HG03342 (cell line): Measurements from ENCODE around the gene ZNF575.
A peak's percentile ranks its signal among the peaks of the same experiment; 100 is the strongest.
"Not testable (repeated sequence)": the region's sequence is repeated elsewhere in the genome, so short reads cannot be mapped to it uniquely, and the experiment has no call there.

Experiments used
- ATAC-seq: cut with Tn5 transposase; IDR thresholded peaks from one replicate; pipeline ENCODE4 v1.9.1; 2021; ENCODE audit warnings: mild to moderate bottlenecking, moderate library complexity; ENCODE audit not compliant: unreplicated experiment

ZNF575 gene

DNA sequence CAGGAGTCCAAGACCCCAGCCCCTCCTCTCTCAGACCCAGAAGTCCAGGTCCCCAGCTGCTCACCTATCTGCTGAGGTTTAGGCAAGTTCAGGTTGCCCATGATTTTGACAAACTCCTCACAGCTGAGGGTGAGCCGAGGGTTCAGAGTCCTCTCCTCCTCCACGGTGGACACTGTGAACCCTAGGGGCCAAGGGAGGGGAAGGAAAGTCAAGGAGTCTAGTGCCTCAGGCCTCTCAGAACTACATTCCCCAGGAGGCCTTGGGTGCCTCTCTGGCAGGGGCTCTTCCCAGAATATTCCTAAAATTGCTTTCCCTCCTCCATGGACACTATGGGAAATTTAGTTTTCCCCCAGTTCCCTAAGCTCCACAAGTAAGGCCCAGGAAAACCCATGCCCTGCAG, 25.1 kb upstream of the ZNF575 start:
- ATAC-seq: no peak

DNA sequence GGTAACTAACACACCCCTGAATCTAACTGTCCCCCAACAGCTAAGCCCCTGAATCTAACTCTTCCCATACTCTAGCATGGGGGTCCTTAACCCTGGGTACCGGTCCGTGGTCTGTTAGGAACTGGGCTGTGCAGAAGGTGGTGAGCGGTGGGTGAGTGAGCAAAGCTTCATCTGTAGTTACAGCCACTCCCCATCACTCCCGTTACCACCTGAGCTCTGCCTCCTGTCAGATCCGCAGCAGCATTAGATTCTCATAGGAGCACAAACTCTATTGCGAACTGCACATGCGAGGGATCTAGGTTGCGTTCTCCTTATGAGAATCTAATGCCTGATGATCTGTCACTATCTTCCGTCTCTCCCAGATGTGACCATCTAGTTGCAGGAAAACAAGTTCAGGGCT, 22.3 kb upstream of the ZNF575 start:
- ATAC-seq: no peak

DNA sequence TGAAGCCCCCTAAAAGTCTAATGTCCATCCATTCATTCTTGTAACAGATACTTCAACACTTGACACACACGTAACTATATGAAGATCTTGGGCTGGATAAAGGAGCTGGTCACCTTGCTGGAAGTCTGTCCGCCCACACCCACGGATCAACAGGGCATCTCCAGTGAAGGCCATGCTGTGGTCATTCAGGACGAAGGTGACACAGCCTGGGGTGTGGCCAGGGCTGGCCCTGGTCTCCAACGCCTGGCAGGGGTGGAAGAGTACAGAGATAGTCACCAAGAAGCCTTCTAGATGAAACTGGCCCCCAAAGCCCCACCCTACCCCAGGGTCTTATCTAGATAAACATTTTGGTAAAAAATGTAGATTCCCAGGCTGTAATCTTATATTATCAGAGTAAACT, 21.7 kb upstream of the ZNF575 start:
- ATAC-seq: no peak

DNA sequence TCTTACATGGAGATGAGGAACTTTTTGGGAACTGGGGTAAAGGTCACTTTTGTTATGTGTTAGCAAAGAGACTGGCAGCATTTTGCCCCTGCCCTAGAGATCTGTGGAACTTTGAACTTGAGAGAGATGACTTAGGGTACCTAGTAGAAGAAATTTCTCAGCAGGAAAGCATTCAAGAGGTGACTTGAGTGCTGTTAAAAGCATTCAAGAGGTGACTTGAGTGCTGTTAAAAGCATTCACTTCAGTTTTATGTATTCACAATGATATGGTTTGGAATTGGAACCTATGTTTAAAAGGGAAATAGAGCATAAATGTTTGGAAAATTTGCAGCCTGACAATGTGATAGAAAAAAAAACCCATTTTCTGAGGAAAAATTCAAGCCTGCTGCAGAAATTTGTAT, 20.6 kb upstream of the ZNF575 start:
- ATAC-seq: not testable (repeated sequence)

DNA sequence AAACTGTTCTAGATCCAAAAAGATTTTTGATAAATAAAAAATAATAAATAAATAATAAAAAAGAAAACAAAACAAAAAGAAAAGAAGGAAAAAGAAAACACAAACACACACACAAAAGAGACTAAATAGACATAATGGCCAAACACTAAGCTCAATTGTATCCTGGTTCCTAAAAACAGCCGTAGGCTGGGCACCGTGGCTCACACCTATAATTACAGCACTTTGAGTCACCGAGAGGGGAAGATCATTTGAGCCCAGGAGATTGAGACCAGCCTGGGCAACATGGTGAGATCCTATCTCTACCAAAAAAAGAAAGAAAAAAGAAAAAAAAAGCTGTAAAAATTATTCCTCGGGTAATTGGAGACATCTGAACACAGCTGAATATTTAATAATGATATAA, 14.9 kb upstream of the ZNF575 start:
- no peak for ATAC-seq

DNA sequence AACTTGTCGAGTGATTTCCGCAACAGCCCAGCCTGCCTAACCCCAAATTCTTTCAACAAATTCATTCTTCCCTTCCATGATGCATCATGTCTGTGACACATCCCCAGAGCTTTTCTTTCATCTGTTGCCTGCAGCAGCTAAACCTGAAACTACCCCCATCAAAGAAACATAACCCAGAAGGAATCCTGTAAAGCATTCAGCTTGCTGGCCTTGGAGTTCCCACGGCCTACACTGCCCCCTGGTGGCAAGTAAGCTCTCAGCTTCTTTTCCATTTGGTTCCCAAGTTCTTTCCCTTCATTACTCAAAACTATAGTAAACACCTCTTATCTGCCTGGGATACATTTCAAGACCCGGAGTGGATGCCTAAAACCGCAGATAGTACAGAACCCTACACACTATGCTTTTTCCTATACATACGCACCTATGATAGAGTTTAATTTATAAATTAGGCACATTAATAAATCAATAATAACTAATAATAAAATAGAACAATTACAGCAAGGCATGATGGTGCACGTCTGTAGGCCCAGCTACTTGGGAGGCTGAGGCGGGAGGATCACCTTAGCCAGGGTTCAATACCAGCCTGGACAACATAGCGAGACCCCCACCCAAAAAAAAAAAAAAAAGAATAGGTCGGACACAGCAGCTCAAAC, 13.4 kb upstream of the ZNF575 start:
- no peak for ATAC-seq

DNA sequence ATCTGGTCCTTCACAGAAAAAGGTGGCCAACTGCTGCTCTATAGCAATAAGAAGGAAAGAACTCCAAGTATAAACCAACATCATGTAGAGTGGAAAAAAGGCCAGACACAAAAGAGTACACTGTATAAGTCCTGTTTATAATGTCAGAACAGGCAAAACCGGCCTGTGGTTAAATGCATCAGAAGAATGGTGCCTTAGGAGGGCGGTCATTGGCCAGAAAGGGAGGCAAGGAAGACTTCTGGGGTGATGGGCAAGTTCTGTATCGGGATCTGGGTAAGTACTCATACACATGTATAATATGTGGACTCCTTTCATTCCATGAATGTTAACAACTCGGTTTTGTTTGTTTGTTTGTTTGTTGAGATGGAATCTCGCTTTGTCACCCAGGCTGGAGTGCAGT, 10.1 kb upstream of the ZNF575 start:
- ATAC-seq: no peak

DNA sequence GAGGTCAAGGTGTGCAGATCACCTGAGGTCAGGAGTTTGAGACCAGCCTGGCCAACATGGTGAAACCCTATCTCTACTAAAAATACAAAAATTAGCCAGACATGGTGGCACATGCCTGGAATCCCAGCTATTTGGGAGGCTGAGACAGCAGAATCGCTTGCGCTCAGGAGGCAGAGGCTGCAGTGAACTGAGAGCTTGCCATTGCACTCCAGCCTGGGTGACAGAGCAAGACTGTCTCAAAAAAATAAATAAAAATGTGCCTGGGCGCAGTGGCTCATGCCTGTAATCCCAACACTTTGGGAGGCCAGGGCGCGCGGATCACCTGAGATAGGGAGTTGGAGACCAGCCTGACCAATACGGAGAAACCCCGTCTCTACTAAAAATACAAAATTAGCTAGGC, 9.3 kb upstream of the ZNF575 start:
- not testable (repeated sequence) for ATAC-seq

DNA sequence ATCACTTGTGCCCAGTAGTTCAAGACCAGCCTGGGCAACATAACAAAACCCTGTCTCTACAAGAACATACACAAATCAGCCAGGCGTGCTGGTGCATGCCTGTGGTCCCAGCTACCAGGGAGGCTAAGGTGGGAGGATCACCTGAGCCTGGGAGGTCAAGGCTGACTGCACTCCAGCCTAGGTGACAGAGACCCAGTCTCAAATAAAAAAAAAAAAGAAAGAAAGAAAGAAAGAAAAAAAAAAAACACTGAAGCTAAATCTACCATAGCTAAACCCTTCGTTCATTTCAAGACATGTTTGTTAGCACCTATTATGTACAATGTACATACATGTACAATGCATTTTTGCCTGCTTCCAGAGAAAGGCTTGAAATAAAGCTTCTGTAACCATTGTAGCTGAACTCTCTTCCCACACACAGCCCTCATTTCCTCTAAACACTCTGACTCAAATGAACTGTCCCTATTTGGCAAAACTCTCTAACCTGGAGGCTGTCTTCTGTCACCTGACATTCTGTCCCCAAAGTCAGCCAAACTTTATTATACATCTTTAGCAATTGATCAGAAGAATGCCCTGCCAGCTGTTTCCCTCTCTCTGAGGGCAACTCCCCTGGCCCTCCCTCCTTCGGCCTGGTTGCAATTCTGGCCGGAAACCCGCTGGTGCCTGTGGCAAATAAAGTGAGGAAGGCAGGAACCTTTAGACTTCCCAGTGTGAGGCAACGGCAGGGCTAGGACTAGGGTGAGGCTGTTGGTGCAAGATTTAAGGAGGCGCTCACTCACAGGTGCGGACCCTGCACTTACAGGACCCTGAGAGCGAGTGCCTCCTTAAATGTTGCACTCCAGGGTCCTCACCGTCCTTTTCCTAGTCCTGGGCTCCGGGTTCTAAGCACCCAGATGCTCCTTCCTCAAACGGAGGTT, 7.8 kb upstream of the ZNF575 start:
- ATAC-seq: peak; percentile 41

DNA sequence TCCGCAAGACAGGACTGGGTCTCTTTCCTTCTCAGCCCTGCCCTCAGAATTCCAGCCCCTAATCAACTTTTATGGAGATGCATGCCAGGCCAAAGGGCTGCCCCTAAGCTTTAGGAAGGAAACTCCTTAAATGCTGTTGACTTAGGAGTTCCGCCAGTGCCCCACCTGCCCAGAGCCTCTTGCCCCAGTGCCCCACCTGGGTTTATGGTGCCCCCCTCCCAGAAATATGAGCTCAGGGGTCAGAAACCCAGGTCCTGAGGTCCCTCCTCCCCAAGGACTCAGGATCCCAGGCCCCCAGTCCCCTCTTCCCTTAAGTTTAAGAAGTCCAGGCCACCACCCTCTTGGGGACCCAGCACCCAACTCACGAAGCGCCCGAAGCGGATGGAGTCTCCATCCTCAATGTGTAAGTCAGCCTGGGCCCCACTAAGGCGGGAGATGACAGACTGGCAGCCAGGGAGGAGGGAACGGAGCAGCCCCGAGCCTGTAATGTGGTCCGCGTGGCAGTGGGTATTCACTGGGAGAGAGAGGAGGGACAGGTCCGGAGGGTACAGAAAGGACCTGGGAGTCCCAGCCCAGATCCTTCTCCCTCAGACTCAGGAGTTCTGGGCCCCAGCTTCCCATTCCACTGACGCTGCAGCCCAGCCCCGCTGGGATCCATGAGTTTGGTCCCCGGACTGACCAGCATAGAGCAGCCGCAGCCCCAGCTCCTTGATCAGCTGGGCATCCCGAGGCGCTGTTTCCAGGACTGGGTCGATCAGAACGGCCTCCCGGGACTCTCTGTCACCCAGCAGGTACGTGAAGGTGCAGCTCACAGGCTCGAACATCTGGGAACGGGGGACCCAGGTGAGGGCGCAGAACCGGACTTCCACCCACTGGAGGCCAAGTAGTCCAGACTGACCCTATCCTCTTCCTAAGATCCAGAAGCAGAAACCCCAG, 6.9 kb upstream of the ZNF575 start:
- ATAC-seq: no peak

DNA sequence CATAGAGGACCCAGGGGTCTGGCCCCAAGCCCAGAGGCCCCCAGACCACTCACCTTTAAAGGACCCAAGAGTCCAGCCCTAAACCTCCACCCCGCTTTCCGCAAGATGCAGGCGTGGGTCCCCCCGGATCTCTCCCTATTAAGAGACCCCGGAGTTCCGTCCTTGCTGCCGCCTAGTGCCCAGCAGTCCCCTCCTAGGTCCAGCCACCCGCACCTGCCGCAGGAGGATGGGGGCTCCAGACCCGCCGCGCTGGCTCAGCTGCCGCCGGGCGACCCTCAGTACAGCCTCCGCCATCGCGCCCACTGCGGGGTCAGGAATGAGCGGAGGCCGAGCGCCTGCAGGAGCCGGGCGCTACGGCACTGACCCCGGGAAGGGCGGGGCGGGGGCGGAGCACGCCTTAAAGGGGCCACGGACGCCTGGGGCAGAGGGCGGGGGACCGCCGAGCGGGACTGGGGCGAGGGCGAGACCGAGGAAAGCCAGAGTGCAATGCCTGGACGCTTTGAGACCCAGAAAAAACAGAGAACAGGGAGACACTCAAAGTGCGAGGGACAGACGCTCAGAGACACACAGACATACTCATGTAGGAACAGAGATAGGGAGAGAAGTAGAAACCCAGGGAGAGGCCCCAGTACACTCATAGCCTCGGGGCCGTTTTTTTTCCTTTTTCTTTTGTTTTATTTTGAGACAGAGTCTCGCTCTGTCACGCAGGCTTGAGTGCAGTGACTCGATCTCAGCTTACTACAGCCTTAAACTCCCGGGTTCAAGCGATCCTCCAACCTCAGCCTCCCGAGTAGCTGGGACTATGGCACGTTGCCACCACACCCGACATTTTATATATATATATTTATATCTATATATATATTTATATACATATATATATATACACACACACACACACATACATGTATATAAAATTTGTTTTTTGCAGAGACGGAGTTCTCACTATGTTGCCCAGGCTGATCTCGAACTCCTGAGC, 5.8 kb upstream of the ZNF575 start, which contains the start of gene ETHE1:
Gene ETHE1 (minus strand): TSS at position 318 of the 976 bp plus-strand sequence. CDS start 24 bp downstream, at position 294.
- ATAC-seq: peak; percentile 51

DNA sequence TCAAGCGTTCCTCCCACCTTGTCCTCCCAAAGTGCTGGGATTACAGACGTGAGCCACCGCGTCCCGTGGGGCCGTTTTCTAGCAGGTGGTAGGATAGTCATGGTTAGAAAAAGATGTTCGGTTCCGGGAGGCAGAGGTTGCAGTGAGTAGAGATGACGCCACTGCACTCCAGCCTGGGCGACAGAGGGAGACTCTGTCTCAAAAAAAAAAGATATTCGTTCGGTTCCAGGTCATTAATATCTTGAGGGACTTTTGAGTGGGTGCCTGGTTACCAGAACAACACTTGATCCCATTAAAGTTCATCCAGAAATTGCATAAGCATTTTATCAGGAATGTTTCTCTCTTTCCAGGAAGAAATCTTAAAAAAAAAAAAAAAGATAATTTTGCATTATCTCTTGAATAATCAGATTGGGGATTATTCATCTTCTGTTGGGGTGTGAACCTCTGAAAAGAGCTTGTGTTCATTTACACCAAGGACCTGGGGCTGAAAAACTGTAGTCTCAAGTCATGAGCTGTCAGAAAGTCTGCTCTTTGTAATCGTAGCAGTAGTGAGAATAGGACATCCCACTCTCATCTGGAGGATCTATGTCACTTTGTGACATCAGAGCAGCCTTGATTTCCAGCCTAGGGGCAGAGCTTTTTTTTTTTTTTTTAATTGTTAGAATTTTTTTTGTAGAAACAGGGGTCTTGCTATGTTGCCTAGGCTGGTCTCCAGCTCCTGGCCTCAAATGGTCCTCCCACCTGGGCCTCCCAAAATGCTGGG, 4.9 kb upstream of the ZNF575 start:
- no peak for ATAC-seq

DNA sequence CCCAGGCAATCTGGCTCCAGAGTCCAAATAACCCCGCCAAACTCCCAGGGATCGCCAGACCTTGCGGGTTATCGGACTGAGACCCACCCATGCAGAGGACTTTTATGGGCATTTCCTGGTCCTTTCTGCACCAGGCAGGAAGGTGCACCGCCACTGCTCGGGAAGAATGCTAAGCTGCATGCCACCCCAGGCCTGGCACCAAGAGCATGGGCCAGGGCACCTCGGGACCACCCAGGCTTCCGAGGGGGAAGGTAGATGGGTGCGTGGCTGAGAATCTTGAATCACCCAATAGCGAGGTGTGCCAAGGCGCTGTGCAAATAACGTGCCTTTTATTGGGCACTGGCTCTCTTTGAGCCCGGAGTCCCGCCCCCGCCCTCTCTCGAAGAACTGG, 422 bp upstream of the ZNF575 start:
- ATAC-seq: no peak

DNA sequence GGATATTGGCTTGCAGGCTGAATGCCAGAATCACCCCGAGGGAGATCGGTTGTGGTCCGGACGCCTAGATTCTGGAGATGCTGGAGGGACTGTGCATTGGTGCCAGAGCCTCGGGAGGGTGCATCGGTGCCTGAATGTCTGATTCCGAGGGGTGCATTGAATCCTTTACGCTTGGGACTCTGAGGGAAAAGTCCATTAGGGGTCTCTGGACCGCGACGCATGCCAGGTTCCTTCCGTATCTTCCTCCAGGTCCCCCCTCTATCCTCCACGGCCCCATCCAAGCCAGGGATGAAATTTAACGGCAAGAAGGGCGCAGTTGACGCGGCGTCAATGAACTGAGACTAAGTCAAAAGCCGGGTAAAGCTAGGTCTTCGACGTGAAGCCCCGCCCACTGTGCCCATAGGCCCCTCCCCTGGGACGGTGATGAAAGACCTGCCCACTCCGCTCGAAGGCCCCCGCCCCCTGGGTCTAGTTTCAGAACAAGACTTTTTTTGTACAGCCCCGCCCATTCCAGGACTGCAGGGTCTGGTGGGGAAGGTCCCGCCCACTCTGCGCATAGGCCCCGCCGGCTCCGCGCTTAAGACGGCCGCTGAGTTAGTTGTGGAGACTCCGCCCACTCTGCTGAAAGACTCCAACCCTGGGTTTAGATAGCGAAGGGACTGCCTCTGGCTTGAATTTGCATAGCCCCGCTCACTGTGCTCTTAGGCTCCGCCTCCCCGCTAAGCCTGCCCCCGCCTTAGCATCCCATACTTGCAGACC, 737 bp downstream of the ZNF575 start:
- ATAC-seq: peak; percentile 57

DNA sequence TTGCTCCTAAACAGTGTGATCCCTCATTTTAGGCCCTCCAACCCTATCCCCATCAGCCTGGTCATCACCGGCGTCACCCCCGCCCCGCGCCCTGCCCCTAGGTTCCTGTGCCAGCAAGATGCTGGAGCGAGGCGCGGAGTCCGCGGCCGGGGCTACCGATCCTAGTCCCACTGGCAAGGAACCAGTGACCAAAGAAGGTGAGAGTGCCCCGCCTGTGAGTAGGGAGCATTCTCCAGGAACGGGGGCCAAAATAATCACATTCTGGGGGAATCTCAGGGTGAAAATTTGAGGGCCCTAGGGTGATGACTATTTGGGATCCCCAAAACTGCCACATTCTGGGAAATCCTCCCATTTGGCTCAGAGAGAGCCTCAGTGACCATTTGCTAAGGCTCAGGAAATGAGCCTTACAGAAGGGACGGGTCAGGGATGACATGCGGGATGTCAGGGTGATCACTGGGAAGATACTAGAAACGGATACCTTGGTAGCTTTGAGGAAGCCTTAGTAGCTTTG, 1.4 kb downstream of the ZNF575 start:
- no peak for ATAC-seq

DNA sequence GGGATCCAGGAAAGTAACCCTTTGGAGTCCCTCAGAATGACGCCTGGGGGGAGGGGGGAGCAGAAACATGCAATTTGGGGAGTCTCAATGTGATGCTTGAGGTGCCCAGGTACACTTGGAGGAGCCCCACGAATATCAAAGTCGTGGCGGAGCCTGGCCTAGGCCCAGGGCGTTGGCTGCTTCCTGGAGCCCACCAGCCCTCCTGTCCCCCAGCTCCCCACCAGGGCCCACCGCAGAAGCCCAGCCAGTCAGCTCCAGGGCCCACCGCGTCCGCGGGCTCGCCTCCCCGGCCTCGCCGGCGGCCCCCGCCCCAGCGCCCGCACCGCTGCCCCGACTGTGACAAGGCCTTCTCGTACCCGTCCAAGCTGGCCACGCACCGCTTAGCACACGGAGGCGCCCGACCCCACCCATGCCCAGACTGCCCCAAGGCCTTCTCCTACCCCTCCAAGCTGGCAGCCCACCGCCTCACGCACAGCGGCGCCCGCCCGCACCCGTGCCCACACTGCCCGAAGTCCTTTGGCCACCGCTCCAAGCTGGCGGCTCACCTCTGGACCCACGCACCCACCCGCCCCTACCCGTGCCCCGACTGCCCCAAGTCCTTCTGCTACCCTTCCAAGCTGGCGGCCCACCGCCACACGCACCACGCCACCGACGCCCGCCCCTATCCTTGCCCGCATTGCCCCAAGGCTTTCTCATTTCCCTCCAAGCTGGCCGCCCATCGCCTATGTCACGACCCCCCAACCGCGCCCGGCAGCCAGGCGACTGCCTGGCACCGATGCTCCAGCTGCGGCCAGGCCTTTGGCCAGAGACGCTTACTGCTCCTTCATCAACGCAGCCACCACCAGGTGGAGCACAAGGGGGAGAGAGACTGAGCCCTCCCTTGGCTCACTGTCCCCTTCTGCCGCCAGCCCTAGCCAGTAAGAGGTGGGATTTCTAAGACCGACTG, 2.1 kb downstream of the ZNF575 start:
- no peak for ATAC-seq

DNA sequence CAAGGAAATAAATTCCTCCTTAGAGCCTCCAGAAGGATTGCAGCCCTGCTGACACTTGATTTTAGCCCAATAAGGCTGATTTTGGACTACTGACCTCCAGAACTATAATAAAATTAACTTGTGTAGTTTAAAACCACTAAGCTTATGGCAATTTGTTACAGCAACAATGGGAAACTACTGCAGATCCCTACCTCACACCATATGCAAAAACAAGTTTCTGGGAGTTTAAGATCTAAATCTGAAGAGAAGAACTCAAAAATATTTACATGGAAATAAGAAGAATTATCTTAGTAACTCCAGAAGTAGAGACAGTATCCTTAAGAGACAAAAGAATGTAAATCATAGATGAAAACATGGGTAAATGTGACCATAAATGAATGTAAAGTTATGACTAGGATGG, 5.9 kb downstream of the ZNF575 start:
- no peak for ATAC-seq
